Lower leg skin (tissue), 4 donors: Measurements from ENCODE around the gene MYCN. TPM values are rescaled to one million over a fixed set of nuclear protein-coding genes. Genes with fewer than 3 reads are reported as not detected.

Experiments used
- DNase-seq, 2 donors: peaks; one replicate each; pipeline ENCODE4 v3.0.0-alpha.2; 2019; ENCODE audit warnings: low spot score in 2 of 2
- H3K4me3 ChIP-seq: fragments of 200-600 bp; sonication (generic); 2 replicates; pipeline ENCODE4 v1.5.1; 2017; ENCODE audit warnings: mild to moderate bottlenecking, low read depth; ENCODE audit not compliant: poor library complexity, severe bottlenecking
- CTCF ChIP-seq, 3 donors: fragments of 450-650 bp; IDR thresholded peaks; one replicate each; pipeline ENCODE4 v1.5.1; 2016; ENCODE audit warnings: antibody characterized with exemption in 3 of 3, mild to moderate bottlenecking in 3 of 3, moderate library complexity in 2 of 3
- POLR2A ChIP-seq, 2 donors: fragments of 450-650 bp; IDR thresholded peaks; one replicate each; pipeline ENCODE4 v1.6.1; 2016 to 2017; ENCODE audit warnings: antibody characterized with exemption in 2 of 2, mild to moderate bottlenecking in 1 of 2, moderate library complexity in 1 of 2
- WGBS, 2 donors: methylation state at CpG; one replicate each; pipeline ENCODE4 v1.1.5; 2018; 5-methylcytosine and 5-hydroxymethylcytosine counted together
- intact Hi-C: fragments of 100-400 bp; cut with DNase I; formaldehyde crosslinking; loops from one replicate; pipeline ENCODE4 v1.15.0; 2023; ENCODE audit warnings: low total_unique reads
- total RNA-seq, 4 donors: library from RNA; depleted of rRNA; stranded (reverse); fragments of >200 nt; gene quantifications; one replicate each; pipeline ENCODE4 v1.1.0, GENCODE V29; 2016

Gene MYCN
- total RNA-seq, 4 donors from 2014 or later, result 0.15 to 1.5 (median 0.64) TPM; not detected in 1

GRCh38 chr2:15942711-15943345 is 2.5 kb downstream of the MYCN start:
- DNase-seq, result peak in 1 of 2 donors; percentile 59
- WGBS, 2 donors, result 25 to 41% methylated on average over 15 to 32 of the region's 34 CpGs
- intact Hi-C loops, result no loop called here
- TF ChIP-seq CTCF (IDR thresholded peaks at IDR 0.05) (no peak), POLR2A (IDR thresholded peaks at IDR 0.05) (no peak)
- no peak overlapping the region for H3K4me3 ChIP-seq

DNA sequence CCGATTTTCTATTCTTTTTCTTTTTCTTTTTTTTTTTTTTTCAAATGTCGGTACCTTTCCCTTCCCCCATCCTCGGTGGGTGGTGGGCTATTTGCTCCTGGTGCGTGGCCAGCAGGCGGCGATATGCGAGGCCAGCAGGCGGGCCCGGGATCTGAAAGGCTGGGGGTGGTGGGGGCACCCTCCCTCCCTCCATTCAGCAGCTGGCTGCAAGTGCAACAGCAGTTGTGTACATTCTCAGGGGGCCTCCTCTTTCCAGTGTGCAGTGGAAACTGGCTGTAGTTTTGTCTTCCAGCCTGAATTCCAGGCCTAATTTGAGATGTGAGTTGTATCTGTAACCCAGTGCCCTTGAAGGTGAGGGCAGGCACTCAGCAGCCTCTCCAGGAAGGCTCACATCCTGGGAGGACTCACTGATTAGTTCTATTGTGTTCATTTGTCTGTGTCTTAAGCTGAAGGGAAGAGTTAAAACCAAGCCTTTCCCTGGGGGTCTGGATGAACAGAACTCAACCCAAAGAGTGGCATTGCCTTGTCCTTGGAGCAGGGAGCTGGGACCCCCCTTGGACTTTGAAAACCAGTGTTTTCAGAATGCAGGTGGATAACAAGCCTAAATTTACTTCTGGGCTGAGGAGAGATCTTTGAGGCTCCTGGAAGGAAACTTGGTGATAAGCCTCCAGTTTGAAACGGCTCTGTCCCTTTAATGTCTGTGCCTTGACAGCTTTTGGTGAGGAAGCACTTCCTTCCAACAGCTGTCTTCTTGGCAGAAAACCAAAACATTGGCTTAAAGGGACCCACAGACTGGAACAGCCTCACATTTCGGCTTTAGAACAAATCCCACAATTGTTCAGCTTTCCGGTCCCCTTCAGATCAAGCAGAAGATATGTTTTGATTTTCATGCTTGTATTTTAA is 3.3 kb downstream of the MYCN start:
- no peak overlapping the region for H3K4me3 ChIP-seq
- DNase-seq, result peak in 1 of 2 donors; percentile 79
- intact Hi-C loops, result no loop called here
- TF ChIP-seq CTCF (IDR thresholded peaks at IDR 0.05), result no peak
- TF ChIP-seq POLR2A (IDR thresholded peaks at IDR 0.05), result no peak
- WGBS, 2 donors, result 34 to 35% methylated on average over 12 of the region's 12 CpGs

DNA sequence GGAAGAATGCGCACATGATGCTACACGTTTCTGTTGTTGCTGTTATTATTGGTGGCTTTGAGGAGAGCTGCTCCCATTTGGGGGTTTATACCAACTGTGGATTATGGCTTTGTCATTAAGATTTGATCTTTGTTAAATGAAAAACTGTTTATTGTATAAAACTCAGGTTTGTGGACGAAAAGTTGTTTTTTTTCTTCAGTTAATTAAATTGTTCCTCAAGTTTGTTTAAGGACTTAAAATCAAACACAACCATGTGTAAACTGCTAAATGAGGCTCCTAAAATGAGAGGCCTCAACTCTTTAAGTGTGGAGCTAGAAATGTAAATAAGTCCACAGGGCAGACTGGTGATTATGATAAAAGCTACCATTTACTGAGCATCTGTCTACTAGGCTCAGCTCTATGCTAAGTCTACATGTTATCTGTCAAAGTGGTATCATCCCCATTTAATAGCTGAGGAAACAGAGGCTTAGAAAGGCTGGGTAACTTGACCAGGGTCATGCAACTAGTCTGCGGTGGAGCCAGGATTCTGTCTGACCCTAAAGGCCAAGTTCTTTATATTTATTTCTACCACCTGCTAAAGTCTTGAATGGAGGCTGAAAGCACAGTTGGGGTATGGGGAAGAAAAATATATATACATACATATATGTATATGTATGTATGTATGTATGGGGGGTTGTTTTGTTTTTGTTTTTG is 4.1 kb downstream of the MYCN start:
- no peak overlapping the region for H3K4me3 ChIP-seq
- peak in 1 of 2 donors; percentile 21 for DNase-seq
- intact Hi-C loops, result no loop called here
- WGBS, 2 donors, result 71 to 73% methylated on average over 4 of the region's 4 CpGs
- TF ChIP-seq POLR2A (IDR thresholded peaks at IDR 0.05) (no peak), CTCF (IDR thresholded peaks at IDR 0.05) (no peak)

DNA sequence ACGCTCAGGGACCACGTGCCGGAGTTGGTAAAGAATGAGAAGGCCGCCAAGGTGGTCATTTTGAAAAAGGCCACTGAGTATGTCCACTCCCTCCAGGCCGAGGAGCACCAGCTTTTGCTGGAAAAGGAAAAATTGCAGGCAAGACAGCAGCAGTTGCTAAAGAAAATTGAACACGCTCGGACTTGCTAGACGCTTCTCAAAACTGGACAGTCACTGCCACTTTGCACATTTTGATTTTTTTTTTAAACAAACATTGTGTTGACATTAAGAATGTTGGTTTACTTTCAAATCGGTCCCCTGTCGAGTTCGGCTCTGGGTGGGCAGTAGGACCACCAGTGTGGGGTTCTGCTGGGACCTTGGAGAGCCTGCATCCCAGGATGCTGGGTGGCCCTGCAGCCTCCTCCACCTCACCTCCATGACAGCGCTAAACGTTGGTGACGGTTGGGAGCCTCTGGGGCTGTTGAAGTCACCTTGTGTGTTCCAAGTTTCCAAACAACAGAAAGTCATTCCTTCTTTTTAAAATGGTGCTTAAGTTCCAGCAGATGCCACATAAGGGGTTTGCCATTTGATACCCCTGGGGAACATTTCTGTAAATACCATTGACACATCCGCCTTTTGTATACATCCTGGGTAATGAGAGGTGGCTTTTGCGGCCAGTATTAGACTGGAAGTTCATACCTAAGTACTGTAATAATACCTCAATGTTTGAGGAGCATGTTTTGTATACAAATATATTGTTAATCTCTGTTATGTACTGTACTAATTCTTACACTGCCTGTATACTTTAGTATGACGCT is 5.8 kb downstream of the MYCN start:
- WGBS, 2 donors, result 82 to 91% methylated on average over 17 of the region's 17 CpGs
- TF ChIP-seq POLR2A (IDR thresholded peaks at IDR 0.05) (no peak), CTCF (IDR thresholded peaks at IDR 0.05) (no peak)
- intact Hi-C loops, result no loop called here
- no peak overlapping the region for H3K4me3 ChIP-seq
- DNase-seq, result peak in 1 of 2 donors; percentile 31

DNA sequence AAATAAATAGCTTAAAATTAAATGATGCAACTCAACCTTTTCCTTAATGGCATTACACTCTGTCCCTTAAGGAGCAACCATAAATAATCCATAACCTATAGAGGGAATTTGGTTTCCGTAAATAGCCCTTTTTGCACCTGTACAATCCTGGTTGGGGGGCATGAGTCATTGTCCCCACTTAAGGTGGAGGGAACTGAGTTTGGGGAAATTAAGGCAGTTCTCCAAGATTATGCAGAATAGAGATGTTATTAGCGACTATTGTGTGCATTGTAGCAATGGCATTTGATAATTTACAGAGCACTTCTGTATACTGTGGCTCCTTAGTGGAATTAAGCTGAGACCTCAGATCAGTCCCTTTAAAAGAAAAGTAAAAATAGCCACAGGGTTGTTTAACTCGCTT is 6.6 kb downstream of the MYCN start:
- 78 to 90% methylated on average over 3 of the region's 3 CpGs for WGBS, 2 donors
- intact Hi-C loops, result no loop called here
- no peak overlapping the region for H3K4me3 ChIP-seq
- DNase-seq, result no peak
- TF ChIP-seq CTCF (IDR thresholded peaks at IDR 0.05) (no peak), POLR2A (IDR thresholded peaks at IDR 0.05) (no peak)
